Calu3 (cell line): ENCODE data around the gene TM4SF18. TPM values are rescaled to one million over a fixed set of nuclear protein-coding genes. Genes with fewer than 3 reads are reported as not detected.

Experiments
- BruUV-seq: library from RNA; stranded (reverse); fragments of 400-500 nt; replicated peaks from 2 replicates; lab custom pipeline; 2021; lab: Mats Ljungman, UMichigan
- CTCF ChIA-PET: fragments of 300-600 bp; sonication (Branson Sonifier 250); formaldehyde crosslinking; loops from one replicate; lab custom pipeline; 2022; ENCODE audit warnings: antibody characterized with exemption; lab: Charles Lee
- DNase-seq: peaks from one replicate; pipeline ENCODE4 v3.0.0; 2022
- H3K27ac Mint-ChIP-seq: one replicate; pipeline ENCODE4 v1.8.0; 2022; ENCODE audit warnings: mixed read lengths; ENCODE audit not compliant: unreplicated experiment
- H3K27me3 Mint-ChIP-seq: one replicate; pipeline ENCODE4 v1.8.0; 2022; ENCODE audit warnings: mixed read lengths; ENCODE audit not compliant: unreplicated experiment
- H3K36me3 Mint-ChIP-seq: one replicate; pipeline ENCODE4 v1.8.0; 2022; ENCODE audit warnings: mild to moderate bottlenecking, moderate library complexity, mixed read lengths; ENCODE audit not compliant: insufficient read depth, unreplicated experiment
- H3K4me1 Mint-ChIP-seq: one replicate; pipeline ENCODE4 v1.8.0; 2022; ENCODE audit warnings: mild to moderate bottlenecking, low read depth, mixed read lengths; ENCODE audit not compliant: unreplicated experiment
- H3K4me3 Mint-ChIP-seq: one replicate; pipeline ENCODE4 v1.8.0; 2022; ENCODE audit warnings: mild to moderate bottlenecking, low read depth, moderate library complexity, mixed read lengths; ENCODE audit not compliant: unreplicated experiment
- H3K9me3 Mint-ChIP-seq: one replicate; pipeline ENCODE4 v1.8.0; 2022; ENCODE audit warnings: low read depth, mixed read lengths; ENCODE audit not compliant: unreplicated experiment
- CTCF ChIP-seq: fragments of 200-600 bp; IDR thresholded peaks from one replicate; pipeline ENCODE4 v1.8.0; 2022; ENCODE audit warnings: antibody characterized with exemption; ENCODE audit not compliant: unreplicated experiment
- intact Hi-C: fragments of 100-400 bp; cut with micrococcal nuclease; formaldehyde crosslinking; loops from one replicate; pipeline ENCODE4 v1.10.0; 2022; ENCODE audit not compliant: unreplicated experiment
- total RNA-seq: library from RNA; stranded (reverse); gene quantifications from 2 replicates; pipeline ENCODE4 v1.2.3, GENCODE V29; 2022

TM4SF18 gene
- total RNA-seq, 1 experiment from 2014 or later, result 0.21 TPM

- intact Hi-C loops, result no loop called here
- no peak overlapping the region for H3K4me3 Mint-ChIP-seq
- H3K9me3 Mint-ChIP-seq, result peaks cover 2% of the 10 kb centered on the region
- no peak overlapping the region for H3K27ac Mint-ChIP-seq
- no peaks in the 10 kb centered on the region for H3K27me3 Mint-ChIP-seq
- no TSS peak for BruUV-seq
- CTCF ChIA-PET, result interaction anchor here (0.6 kb wide), 1 partner anchor 345 kb away, joined by 6 read pairs; no protein-coding TSS in a partner anchor
- peaks cover 23% of the 10 kb centered on the region for H3K4me1 Mint-ChIP-seq
- no peak for TF ChIP-seq CTCF
- no peak for DNase-seq
- H3K36me3 Mint-ChIP-seq, result no peaks in the 10 kb centered on the region
Measured at GRCh38 chr3:149282836-149283235, 50.6 kb downstream of the TM4SF18 start.

- Mint-ChIP-seq H3K36me3 (peaks cover 4% of the 10 kb centered on the region), H3K4me3 (no peak overlapping the region), H3K27ac (no peak overlapping the region), H3K27me3 (no peaks in the 10 kb centered on the region), H3K4me1 (peaks cover 27% of the 10 kb centered on the region), H3K9me3 (peaks cover 2% of the 10 kb centered on the region)
- TF ChIP-seq CTCF, result no peak
- intact Hi-C loops, result no loop called here
- no peak for DNase-seq
- BruUV-seq, result no TSS peak
- CTCF ChIA-PET, result no interaction called here
Measured at GRCh38 chr3:149282322-149282721, 51.1 kb downstream of the TM4SF18 start.

- DNase-seq, result no peak
- Mint-ChIP-seq H3K4me1 (peaks cover 38% of the 10 kb centered on the region), H3K9me3 (peaks cover 2% of the 10 kb centered on the region), H3K27me3 (no peaks in the 10 kb centered on the region), H3K4me3 (no peak overlapping the region), H3K27ac (no peak overlapping the region), H3K36me3 (peaks cover 5% of the 10 kb centered on the region)
- intact Hi-C loops, result no loop called here
- TF ChIP-seq CTCF, result no peak
- CTCF ChIA-PET, result interaction anchor here (0.6 to 1.4 kb wide), 5 partner anchors 46 to 526 kb away, joined by 3 to 6 read pairs (median 3); partner anchors contain the start of gene TM4SF18
- BruUV-seq, result no TSS peak
Measured at GRCh38 chr3:149280671-149281349, 52.6 kb downstream of the TM4SF18 start.

- H3K9me3 Mint-ChIP-seq, result peaks cover 2% of the 10 kb centered on the region
- no peak overlapping the region for H3K4me3 Mint-ChIP-seq
- intact Hi-C loops, result no loop called here
- peaks cover 51% of the 10 kb centered on the region for H3K4me1 Mint-ChIP-seq
- CTCF ChIA-PET, result interaction anchor here (0.7 kb wide), 1 partner anchor 55 kb away, joined by 3 read pairs; no protein-coding TSS in a partner anchor
- no peak overlapping the region for H3K27ac Mint-ChIP-seq
- no peaks in the 10 kb centered on the region for H3K27me3 Mint-ChIP-seq
- DNase-seq, result no peak
- peaks cover 5% of the 10 kb centered on the region for H3K36me3 Mint-ChIP-seq
- BruUV-seq, result no TSS peak
- TF ChIP-seq CTCF, result no peak
Measured at GRCh38 chr3:149278911-149279310, 54.5 kb downstream of the TM4SF18 start.
